Stimulated activated CD4-positive, alpha-beta T cell treated with anti-CD3 and anti-CD28 coated beads, TNF-alpha, amount 100 ng/mL, for 24 hours (primary cell): ENCODE measurements around the gene GRHL1.
A peak's percentile ranks its signal among the peaks of the same experiment; 100 is the strongest.

Experiments used
- DNase-seq, 3 experiments: peaks; one replicate each; pipeline ENCODE4 v3.0.0-alpha.2; 2020; ENCODE audit warnings: low read depth in 3 of 3

Gene GRHL1

GRCh38 chr2:10042301-10043161 lies 91.0 kb downstream of the GRHL1 start:
- DNase-seq, result no peak

DNA sequence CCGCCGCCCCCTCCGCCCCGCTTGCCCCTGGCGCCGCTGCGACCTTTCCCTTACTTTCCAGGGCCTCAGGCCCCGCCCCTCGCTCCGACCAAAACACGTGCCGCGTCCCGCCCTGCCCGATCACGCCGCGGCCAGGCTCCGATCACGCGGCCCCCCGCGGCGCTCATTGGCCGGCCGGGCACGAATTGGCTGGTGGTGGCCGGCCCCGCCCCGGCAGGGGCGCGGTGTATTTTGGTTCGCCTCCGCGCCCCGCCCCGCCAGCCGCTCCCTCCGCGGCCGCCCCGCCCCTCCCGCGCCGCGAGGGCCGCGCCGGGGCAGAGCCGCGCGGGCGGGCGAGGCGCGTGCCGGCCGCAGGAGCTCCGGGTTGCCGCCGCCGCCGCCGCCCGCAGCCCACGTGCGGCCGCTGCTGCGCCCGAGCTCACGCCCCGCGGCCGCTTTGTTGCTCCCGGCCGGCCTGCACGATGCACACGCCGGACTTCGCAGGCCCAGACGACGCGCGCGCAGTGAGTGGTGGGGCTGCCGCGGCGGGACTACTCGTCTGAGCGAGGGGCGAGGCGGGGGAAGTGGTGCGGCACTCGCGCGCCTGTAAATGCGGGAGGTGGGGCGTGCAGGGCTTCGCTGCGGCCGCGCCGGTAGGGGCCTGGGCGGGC lies 91.9 kb downstream of the GRHL1 start, which contains the start of gene KLF11:
KLF11 (plus strand) TSS at position 295 of the 650 bp plus-strand sequence; CDS start at position 462, 167 bp downstream.
- DNase-seq, result peak; percentile 55 to 74 (median 59)

DNA sequence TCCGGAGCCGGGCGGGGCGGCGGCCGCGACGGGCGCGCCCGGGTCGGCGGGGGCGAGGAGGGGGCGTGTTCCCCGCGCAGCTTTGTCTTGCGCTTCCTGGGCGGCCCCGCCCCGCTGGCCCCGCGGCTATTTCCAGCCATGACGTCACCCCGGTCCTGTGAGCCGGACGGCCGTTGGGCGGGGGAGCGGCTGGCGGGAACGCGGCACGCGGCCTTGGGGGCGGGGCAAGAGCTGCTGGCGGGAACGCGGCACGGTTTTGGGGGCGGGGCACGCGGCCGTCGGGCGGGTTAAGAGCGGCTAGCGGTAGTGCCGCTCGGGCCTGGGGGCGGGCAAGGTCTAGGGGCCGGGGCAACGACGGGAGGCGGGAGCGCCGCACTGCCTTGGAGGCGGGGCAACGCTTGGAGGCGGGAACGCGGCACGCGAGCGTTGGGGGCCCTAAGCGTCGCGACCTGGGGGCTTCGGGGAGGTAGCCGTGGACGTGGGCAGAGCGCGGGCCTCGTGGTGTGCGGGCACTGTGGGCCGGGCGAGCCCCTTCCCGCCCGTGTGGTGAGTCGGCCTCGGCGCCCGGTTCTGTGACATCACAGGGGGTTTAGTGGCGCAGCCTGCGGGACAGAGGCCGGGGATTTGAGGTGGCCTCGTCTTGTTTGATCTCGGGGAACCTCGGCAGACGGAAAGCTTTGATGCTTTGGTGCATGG lies 92.6 kb downstream of the GRHL1 start:
- peak; percentile 76 to 98 (median 94) for DNase-seq

- DNase-seq, result no peak
Observed at GRCh38 chr2:10045561-10046355, 94.3 kb downstream of the GRHL1 start.

GRCh38 chr2:10046931-10047330 lies 95.4 kb downstream of the GRHL1 start:
- DNase-seq, result no peak

GRCh38 chr2:10047616-10048500 lies 96.4 kb downstream of the GRHL1 start:
- no peak for DNase-seq

GRCh38 chr2:10048501-10049171 lies 97.1 kb downstream of the GRHL1 start:
- no peak for DNase-seq
